ENCODE data around the gene ZNF485. TPM values are rescaled to one million over a fixed set of nuclear protein-coding genes. Genes with fewer than 3 reads are reported as not detected.

ZNF485 gene
- total RNA-seq, 1 experiment from 2014 or later: 10.6 TPM

DNA sequence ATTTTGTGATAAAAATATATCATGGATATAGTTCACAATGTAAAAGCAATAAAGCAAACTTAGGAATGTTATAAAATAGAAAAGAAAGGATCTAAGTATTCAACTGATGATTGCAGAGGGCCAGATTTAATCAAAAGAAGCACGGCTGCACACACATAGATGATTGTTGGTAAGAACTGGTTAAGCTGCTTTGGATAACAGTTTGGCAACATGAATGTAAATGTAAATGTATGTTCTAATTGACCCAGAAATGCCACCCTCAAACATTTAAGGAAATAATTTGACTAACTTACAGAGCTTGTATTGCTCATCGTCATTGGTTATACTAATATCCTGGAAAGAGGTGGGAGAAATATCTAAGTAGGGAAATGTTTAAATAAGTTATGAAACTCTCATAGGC is 13.1 kb downstream of the ZNF485 start:
- CTCF ChIA-PET: no interaction called here
- no peaks in the 10 kb centered on the region for H3K4me1 ChIP-seq (ENCODE audit: control insufficient read depth, insufficient read depth, low read length)

DNA sequence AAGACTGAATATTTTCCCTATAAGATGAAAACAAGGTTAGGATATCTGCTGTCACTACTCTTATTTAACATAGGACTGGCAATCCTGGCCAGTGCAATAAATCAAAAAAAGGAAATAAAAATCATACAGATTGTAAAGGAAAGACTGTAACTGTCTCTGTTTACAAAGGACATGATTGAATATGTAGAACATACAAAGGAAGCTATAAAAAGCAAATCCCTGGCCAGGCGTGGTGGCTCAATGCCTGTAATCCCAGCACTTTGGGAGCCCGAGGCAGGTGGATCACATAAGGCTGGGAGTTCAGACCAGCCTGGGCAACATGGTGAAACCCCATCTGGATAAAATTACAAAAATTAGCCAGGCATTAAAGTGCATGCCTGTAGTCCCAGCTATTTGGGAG is 15.8 kb downstream of the ZNF485 start:
- DNase-seq (ENCODE audit: low read depth, low spot score) (no peak), ATAC-seq (no peak)
- BruUV-seq (replicated peaks): no TSS peak
- intact Hi-C loops (cut with micrococcal nuclease; ENCODE audit: unreplicated experiment) (no loop called here), in situ Hi-C loops (cut with HindIII; ENCODE audit: low pct_unique_long_range_greater_than_20kb, low sequenced_read_pairs) (no loop called here)
- TF ChIP-seq POLR2AphosphoS5 (IDR thresholded peaks at IDR 0.05; ENCODE audit: low read depth, low read length) (no peak), SIN3A (IDR thresholded peaks at IDR 0.05; ENCODE audit: borderline replicate concordance, insufficient read depth, low read depth, low read length) (no peak), TCF7L2 (IDR thresholded peaks at IDR 0.05; ENCODE audit: low read depth, low read length) (no peak)
- TF ChIP-seq, protein P1, sequence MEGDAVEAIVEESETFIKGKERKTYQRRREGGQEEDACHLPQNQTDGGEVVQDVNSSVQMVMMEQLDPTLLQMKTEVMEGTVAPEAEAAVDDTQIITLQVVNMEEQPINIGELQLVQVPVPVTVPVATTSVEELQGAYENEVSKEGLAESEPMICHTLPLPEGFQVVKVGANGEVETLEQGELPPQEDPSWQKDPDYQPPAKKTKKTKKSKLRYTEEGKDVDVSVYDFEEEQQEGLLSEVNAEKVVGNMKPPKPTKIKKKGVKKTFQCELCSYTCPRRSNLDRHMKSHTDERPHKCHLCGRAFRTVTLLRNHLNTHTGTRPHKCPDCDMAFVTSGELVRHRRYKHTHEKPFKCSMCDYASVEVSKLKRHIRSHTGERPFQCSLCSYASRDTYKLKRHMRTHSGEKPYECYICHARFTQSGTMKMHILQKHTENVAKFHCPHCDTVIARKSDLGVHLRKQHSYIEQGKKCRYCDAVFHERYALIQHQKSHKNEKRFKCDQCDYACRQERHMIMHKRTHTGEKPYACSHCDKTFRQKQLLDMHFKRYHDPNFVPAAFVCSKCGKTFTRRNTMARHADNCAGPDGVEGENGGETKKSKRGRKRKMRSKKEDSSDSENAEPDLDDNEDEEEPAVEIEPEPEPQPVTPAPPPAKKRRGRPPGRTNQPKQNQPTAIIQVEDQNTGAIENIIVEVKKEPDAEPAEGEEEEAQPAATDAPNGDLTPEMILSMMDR (IDR thresholded peaks at IDR 0.05): no peak
- TF ChIP-seq, protein P2, sequence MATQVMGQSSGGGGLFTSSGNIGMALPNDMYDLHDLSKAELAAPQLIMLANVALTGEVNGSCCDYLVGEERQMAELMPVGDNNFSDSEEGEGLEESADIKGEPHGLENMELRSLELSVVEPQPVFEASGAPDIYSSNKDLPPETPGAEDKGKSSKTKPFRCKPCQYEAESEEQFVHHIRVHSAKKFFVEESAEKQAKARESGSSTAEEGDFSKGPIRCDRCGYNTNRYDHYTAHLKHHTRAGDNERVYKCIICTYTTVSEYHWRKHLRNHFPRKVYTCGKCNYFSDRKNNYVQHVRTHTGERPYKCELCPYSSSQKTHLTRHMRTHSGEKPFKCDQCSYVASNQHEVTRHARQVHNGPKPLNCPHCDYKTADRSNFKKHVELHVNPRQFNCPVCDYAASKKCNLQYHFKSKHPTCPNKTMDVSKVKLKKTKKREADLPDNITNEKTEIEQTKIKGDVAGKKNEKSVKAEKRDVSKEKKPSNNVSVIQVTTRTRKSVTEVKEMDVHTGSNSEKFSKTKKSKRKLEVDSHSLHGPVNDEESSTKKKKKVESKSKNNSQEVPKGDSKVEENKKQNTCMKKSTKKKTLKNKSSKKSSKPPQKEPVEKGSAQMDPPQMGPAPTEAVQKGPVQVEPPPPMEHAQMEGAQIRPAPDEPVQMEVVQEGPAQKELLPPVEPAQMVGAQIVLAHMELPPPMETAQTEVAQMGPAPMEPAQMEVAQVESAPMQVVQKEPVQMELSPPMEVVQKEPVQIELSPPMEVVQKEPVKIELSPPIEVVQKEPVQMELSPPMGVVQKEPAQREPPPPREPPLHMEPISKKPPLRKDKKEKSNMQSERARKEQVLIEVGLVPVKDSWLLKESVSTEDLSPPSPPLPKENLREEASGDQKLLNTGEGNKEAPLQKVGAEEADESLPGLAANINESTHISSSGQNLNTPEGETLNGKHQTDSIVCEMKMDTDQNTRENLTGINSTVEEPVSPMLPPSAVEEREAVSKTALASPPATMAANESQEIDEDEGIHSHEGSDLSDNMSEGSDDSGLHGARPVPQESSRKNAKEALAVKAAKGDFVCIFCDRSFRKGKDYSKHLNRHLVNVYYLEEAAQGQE (IDR thresholded peaks at IDR 0.05; ENCODE audit: insufficient read depth in 1 of 2, low read depth in 2 of 2, low read length in 1 of 2): no peak
- H3K36me3 ChIP-seq (ENCODE audit: control insufficient read depth, insufficient read depth, low read length): no peaks in the 10 kb centered on the region
- H3K9me3 ChIP-seq (ENCODE audit: control insufficient read depth, insufficient read depth, low read depth, low read length): peaks cover 32% of the 10 kb centered on the region; the same call in 1 of the 2 replicates
- CTCF ChIA-PET: no interaction called here
- H3K27ac ChIP-seq (ENCODE audit: low read length): no peak overlapping the region
- no peak overlapping the region for H3K4me3 ChIP-seq (ENCODE audit: low read depth in 2 of 2, low read length in 2 of 2)
- H3K27me3 ChIP-seq (ENCODE audit: control insufficient read depth, insufficient read depth, low read length): no peaks in the 10 kb centered on the region
- POLR2A ChIA-PET: no interaction called here
- H3K4me1 ChIP-seq (ENCODE audit: control insufficient read depth, insufficient read depth, low read length): no peaks in the 10 kb centered on the region

More for the DNA sequence above, 13.1 kb downstream of the ZNF485 start:
- ATAC-seq (no peak), DNase-seq (ENCODE audit: low read depth, low spot score) (no peak)
- intact Hi-C loops (cut with micrococcal nuclease; ENCODE audit: unreplicated experiment): no loop called here
- Histone ChIP-seq H3K27ac (ENCODE audit: low read length) (no peak overlapping the region), H3K27me3 (ENCODE audit: control insufficient read depth, insufficient read depth, low read length) (no peaks in the 10 kb centered on the region), H3K4me3 (ENCODE audit: low read depth in 2 of 2, low read length in 2 of 2) (no peak overlapping the region), H3K36me3 (ENCODE audit: control insufficient read depth, insufficient read depth, low read length) (no peaks in the 10 kb centered on the region), H3K9me3 (ENCODE audit: control insufficient read depth, insufficient read depth, low read depth, low read length) (peaks cover 58% of the 10 kb centered on the region)
- no TSS peak for BruUV-seq (replicated peaks)
- in situ Hi-C loops (cut with HindIII; ENCODE audit: low pct_unique_long_range_greater_than_20kb, low sequenced_read_pairs): no loop called here
- TF ChIP-seq POLR2AphosphoS5 (IDR thresholded peaks at IDR 0.05; ENCODE audit: low read depth, low read length): no peak
- TF ChIP-seq, protein P2 (IDR thresholded peaks at IDR 0.05; ENCODE audit: insufficient read depth in 1 of 2, low read depth in 2 of 2, low read length in 1 of 2): no peak
- TF ChIP-seq, protein P1 (IDR thresholded peaks at IDR 0.05): no peak
- no peak for TF ChIP-seq SIN3A (IDR thresholded peaks at IDR 0.05; ENCODE audit: borderline replicate concordance, insufficient read depth, low read depth, low read length)
- no peak for TF ChIP-seq TCF7L2 (IDR thresholded peaks at IDR 0.05; ENCODE audit: low read depth, low read length)
- POLR2A ChIA-PET: no interaction called here

All from Panc1 (cell line).